Keratinocyte (primary cell): ENCODE measurements around the gene CCDC178. TPM values are rescaled to one million over a fixed set of nuclear protein-coding genes. Genes with fewer than 3 reads are reported as not detected.
"Not testable (repeated sequence)": the region's sequence is repeated elsewhere in the genome, so short reads cannot be mapped to it uniquely, and the experiment has no call there.

Experiments used
- DNase-seq: peaks from one replicate; pipeline ENCODE4 v3.0.0-alpha.2; 2011; ENCODE audit warnings: low read depth, missing footprints, low spot score
- FAIRE-seq: peaks from 2 replicates; lab custom pipeline; 2011; peaks lifted over from hg19 to GRCh38; lab: Jason Lieb, UNC
- H2AFZ ChIP-seq: 2 replicates; pipeline ENCODE4 v1.6.0; 2012; ENCODE audit warnings: low read length, control low read depth, inconsistent platforms; ENCODE audit not compliant: control insufficient read depth
- H3K27ac ChIP-seq: 2 replicates; pipeline ENCODE4 v1.5.1; 2011; ENCODE audit warnings: low read length; ENCODE audit not compliant: control insufficient read depth, insufficient read depth
- H3K27me3 ChIP-seq: 3 replicates; pipeline ENCODE4 v1.6.0; 2011; ENCODE audit warnings: low read length; ENCODE audit not compliant: control insufficient read depth, insufficient read depth; ENCODE audit errors: extremely low read depth
- H3K36me3 ChIP-seq, 2 experiments: 2 replicates in 1 of 2; 3 replicates in 1 of 2; pipeline ENCODE4 v1.5.1; 2011; ENCODE audit warnings: low read length in 2 of 2, mild to moderate bottlenecking in 1 of 2; ENCODE audit not compliant: control insufficient read depth in 2 of 2, insufficient read depth in 2 of 2; ENCODE audit errors: extremely low read depth in 1 of 2
- H3K4me1 ChIP-seq: 3 replicates; pipeline ENCODE4 v1.5.1; 2011; ENCODE audit warnings: low read length; ENCODE audit not compliant: control insufficient read depth, insufficient read depth; ENCODE audit errors: extremely low read depth
- H3K4me2 ChIP-seq: 3 replicates; pipeline ENCODE4 v1.6.0; 2011; ENCODE audit warnings: low read depth, low read length; ENCODE audit not compliant: control insufficient read depth, insufficient read depth; ENCODE audit errors: extremely low read depth
- H3K4me3 ChIP-seq, 3 experiments: fragments of 200-600 bp in 1 of 3; sonication (generic) in 1 of 3; 2 replicates in 2 of 3; 3 replicates in 1 of 3; pipeline ENCODE4 v1.5.1; 2011 to 2016; ENCODE audit warnings: low read length in 3 of 3, mild to moderate bottlenecking in 3 of 3, control low read depth in 2 of 3, inconsistent platforms in 1 of 3, low read depth in 1 of 3, mixed read lengths in 1 of 3, mixed run types in 1 of 3, moderate library complexity in 1 of 3; ENCODE audit not compliant: control insufficient read depth in 2 of 3, insufficient read depth in 2 of 3; ENCODE audit errors: extremely low read depth in 1 of 3
- H3K79me2 ChIP-seq: 2 replicates; pipeline ENCODE4 v1.6.0; 2012; ENCODE audit warnings: low read length; ENCODE audit not compliant: control insufficient read depth, insufficient read depth
- H3K9ac ChIP-seq: 3 replicates; pipeline ENCODE4 v1.6.0; 2011; ENCODE audit warnings: low read length; ENCODE audit not compliant: control insufficient read depth, insufficient read depth; ENCODE audit errors: extremely low read depth
- H3K9me1 ChIP-seq: 3 replicates; pipeline ENCODE4 v1.6.0; 2011; ENCODE audit warnings: low read length; ENCODE audit not compliant: control insufficient read depth, insufficient read depth; ENCODE audit errors: extremely low read depth
- H3K9me3 ChIP-seq: 2 replicates; pipeline ENCODE4 v1.5.1; 2012; ENCODE audit warnings: low read depth, low read length; ENCODE audit not compliant: control insufficient read depth
- H4K20me1 ChIP-seq: 3 replicates; pipeline ENCODE4 v1.6.0; 2011; ENCODE audit warnings: low read length; ENCODE audit not compliant: control insufficient read depth, insufficient read depth; ENCODE audit errors: extremely low read depth
- CTCF ChIP-seq, 3 experiments: IDR thresholded peaks in 1 of 3; conservative IDR thresholded peaks in 1 of 3; optimal IDR thresholded peaks in 1 of 3; 2 replicates in 2 of 3; 3 replicates in 1 of 3; pipeline versions ENCODE3 to v1.5.1; 2011; ENCODE audit warnings: low read length in 3 of 3, mild to moderate bottlenecking in 3 of 3, moderate library complexity in 2 of 3, control low read depth in 1 of 3, inconsistent platforms in 1 of 3; ENCODE audit not compliant: insufficient read depth in 2 of 3; ENCODE audit errors: extremely low read depth in 1 of 3
- EZH2 ChIP-seq: IDR thresholded peaks from one replicate; pipeline ENCODE4 v1.6.1; 2012; ENCODE audit warnings: inconsistent platforms, mild to moderate bottlenecking, low read length, moderate library complexity
- dilution Hi-C: fragments of 300-500 bp; cut with MboI; formaldehyde crosslinking; loops from one replicate; pipeline ENCODE4 v1.7.0; 2020; ENCODE audit warnings: low sequenced_read_pairs; ENCODE audit not compliant: extremely low pct_ligation_motif_present
- polyA plus RNA-seq, 5 experiments: library from polyadenylated mRNA; depleted of rRNA in 3 of 5; stranded (reverse) in 3 of 5; stranded (forward) in 1 of 5; unstranded in 1 of 5; fragments of >200 nt; gene quantifications; 1 replicate in 1 of 5; 2 replicates in 3 of 5; 3 replicates in 1 of 5; pipeline versions ENCODE4 v1.2.1 to v1.2.3, GENCODE V29; 2011 to 2012; ENCODE audit warnings: missing spikeins in 2 of 5, low read depth in 1 of 5, low replicate concordance in 1 of 5

The CCDC178 gene
- polyA plus RNA-seq, 1 donor (not counting 4 experiments of a cell fraction or from before 2014, with no cell fraction given) = 0.14 TPM

DNA sequence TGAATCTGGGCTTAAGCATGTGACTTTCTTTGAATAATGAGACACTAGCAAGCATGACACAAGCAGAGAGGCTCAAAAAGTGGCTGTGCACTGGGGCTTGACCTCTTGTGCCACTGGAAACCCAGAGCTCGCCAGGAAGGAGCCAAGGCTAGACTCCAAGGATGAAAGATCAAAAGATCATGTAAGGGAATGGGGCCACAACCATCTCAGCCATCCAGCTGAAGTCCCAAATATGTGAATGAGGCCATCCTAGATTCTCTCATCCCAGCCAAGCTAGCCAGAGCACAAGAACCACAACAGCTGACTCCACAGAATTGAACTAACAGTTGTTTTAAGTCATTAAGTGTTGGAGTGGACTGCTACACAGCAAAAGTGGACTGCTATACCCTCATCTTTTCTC lies 288.1 kb downstream of the CCDC178 start:
- no peak for TF ChIP-seq CTCF (optimal IDR thresholded peaks at IDR 0.05 in 1 of 3, IDR thresholded peaks at IDR 0.05 in 1 of 3, conservative IDR thresholded peaks at IDR 0.05 in 1 of 3; ENCODE audit: extremely low read depth in 1 of 3, insufficient read depth in 2 of 3, low read length in 3 of 3)
- no peak for TF ChIP-seq EZH2
- no peaks in the 10 kb centered on the region for H3K4me1 ChIP-seq
- no peaks in the 10 kb centered on the region for H3K9me1 ChIP-seq
- DNase-seq = no peak
- no peaks in the 10 kb centered on the region for H3K9me3 ChIP-seq
- H2AFZ ChIP-seq = no peak overlapping the region
- H4K20me1 ChIP-seq = no peaks in the 10 kb centered on the region
- H3K4me2 ChIP-seq = no peak overlapping the region
- no peak overlapping the region for H3K9ac ChIP-seq
- H3K79me2 ChIP-seq = no peaks in the 10 kb centered on the region
- H3K27me3 ChIP-seq = no peaks in the 10 kb centered on the region
- dilution Hi-C loops = no loop called here
- H3K4me3 ChIP-seq = no peak overlapping the region
- no peak for FAIRE-seq
- no peak overlapping the region for H3K27ac ChIP-seq
- no peaks in the 10 kb centered on the region for H3K36me3 ChIP-seq

DNA sequence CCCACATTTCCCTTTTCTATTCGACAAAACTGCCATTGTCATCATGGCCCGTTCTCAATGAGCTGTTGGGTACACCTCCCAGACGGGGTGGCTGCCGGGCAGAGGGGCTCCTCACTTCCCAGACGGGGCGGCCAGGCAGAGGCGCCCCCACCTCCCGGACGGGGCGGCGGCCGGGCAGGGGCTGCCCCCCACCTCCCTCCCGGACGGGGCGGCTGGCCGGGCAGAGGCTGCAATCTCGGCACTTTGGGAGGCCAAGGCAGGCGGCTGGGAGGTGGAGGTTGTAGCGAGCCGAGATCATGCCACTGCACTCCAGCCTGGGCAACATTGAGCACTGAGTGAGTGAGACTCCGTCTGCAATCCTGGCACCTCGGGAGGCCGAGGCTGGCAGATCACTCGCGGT lies 292.7 kb downstream of the CCDC178 start:
- H3K9ac ChIP-seq, H3K9me1 ChIP-seq, H3K27me3 ChIP-seq, H3K4me1 ChIP-seq, H3K36me3 ChIP-seq, H3K79me2 ChIP-seq, H4K20me1 ChIP-seq, H3K9me3 ChIP-seq, dilution Hi-C loops, DNase-seq, H2AFZ ChIP-seq, H3K4me2 ChIP-seq, FAIRE-seq, H3K4me3 ChIP-seq, H3K27ac ChIP-seq: not testable (repeated sequence)

- DNase-seq (no peak), FAIRE-seq (no peak)
- no peak for TF ChIP-seq EZH2
- TF ChIP-seq CTCF (optimal IDR thresholded peaks at IDR 0.05 in 1 of 3, IDR thresholded peaks at IDR 0.05 in 1 of 3, conservative IDR thresholded peaks at IDR 0.05 in 1 of 3; ENCODE audit: extremely low read depth in 1 of 3, insufficient read depth in 2 of 3, low read length in 3 of 3) = no peak
- no peaks in the 10 kb centered on the region for H3K27me3 ChIP-seq
- no peak overlapping the region for H3K4me3 ChIP-seq
- dilution Hi-C loops = no loop called here
- no peak overlapping the region for H3K9ac ChIP-seq
- H3K27ac ChIP-seq = no peak overlapping the region
- no peaks in the 10 kb centered on the region for H3K36me3 ChIP-seq
- H3K9me3 ChIP-seq = no peaks in the 10 kb centered on the region
- no peaks in the 10 kb centered on the region for H3K4me1 ChIP-seq
- H4K20me1 ChIP-seq = no peaks in the 10 kb centered on the region
- no peak overlapping the region for H3K4me2 ChIP-seq
- no peaks in the 10 kb centered on the region for H3K79me2 ChIP-seq
- H3K9me1 ChIP-seq = no peaks in the 10 kb centered on the region
- no peak overlapping the region for H2AFZ ChIP-seq
Measured at GRCh38 chr18:33146014-33146413, 294.5 kb downstream of the CCDC178 start.
